GM12892 (cell line): Measurements from ENCODE around the gene GLIS1.

Experiments used
- POLR2A ChIP-seq: IDR thresholded peaks from 2 replicates; pipeline ENCODE4 v1.6.1; 2011; ENCODE audit warnings: low read depth, low read length, control low read depth
- POLR2AphosphoS5 ChIP-seq: IDR thresholded peaks from 2 replicates; pipeline ENCODE4 v1.6.1; 2011; ENCODE audit warnings: low read depth, low read length, control low read depth
- TAF1 ChIP-seq: IDR thresholded peaks from 2 replicates; pipeline ENCODE4 v1.6.1; 2011; ENCODE audit warnings: low read depth, mild to moderate bottlenecking, control low read depth, low read length, borderline replicate concordance

DNA sequence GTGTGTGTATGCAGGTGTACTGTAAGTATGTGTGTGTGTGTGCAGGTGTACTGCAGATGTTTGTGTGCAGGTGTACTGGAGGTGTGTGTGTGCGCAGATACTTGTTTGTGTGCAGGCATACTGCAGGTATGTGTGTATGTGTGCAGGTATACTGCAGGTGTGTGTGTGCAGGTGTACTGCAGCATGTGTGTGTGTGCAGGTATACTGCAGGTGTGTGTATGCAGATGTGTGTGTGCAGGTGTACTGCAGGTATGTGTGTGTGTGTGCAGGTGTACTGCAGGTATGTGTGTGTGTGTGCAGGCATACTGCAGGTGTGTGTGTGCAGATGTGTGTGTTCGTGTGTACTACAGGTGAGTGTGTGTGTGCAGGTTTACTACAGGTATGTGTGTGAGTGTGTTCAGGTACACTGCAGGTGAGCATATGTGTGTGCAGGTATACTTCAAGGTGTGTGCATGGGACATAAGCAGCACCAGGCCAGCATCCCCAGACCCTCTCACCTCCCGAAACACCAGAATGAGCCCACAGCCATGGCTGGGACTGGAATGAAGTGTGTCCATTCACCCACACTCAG is 182.2 kb downstream of the GLIS1 start:
- no peak for TF ChIP-seq TAF1
- TF ChIP-seq POLR2AphosphoS5, result no peak
- no peak for TF ChIP-seq POLR2A
